CD4-positive, alpha-beta T cell treated with Interleukin-10 for 1 hour (primary cell): ENCODE measurements around the gene LSM7.

ENCODE experiments used
- DNase-seq: peaks from one replicate; pipeline ENCODE4 v3.0.0-alpha.2; 2020

Gene LSM7

GRCh38 chr19:2328401-2329148, at the start of gene LSM7, which contains the start of gene SPPL2B:
LSM7 (minus strand) TSS chr19:2328586; CDS start chr19:2328566, 20 bp downstream.
SPPL2B (plus strand) TSS chr19:2328684; CDS start chr19:2328710, 26 bp downstream.
- DNase-seq = peak; percentile 95

- DNase-seq = no peak
Measured at GRCh38 chr19:2376784-2377519, 48.6 kb upstream of the LSM7 start.

- no peak for DNase-seq
Measured at GRCh38 chr19:2375353-2376121, 47.2 kb upstream of the LSM7 start.

GRCh38 chr19:2374808-2375207, 46.4 kb upstream of the LSM7 start:
- DNase-seq = no peak

GRCh38 chr19:2372076-2372612, 43.8 kb upstream of the LSM7 start:
- no peak for DNase-seq

- DNase-seq = no peak
Measured at GRCh38 chr19:2371656-2372055, 43.3 kb upstream of the LSM7 start.

GRCh38 chr19:2365201-2365970, 37.0 kb upstream of the LSM7 start:
- DNase-seq = no peak

GRCh38 chr19:2363419-2363818, 35.0 kb upstream of the LSM7 start:
- DNase-seq = no peak

- no peak for DNase-seq
Measured at GRCh38 chr19:2362970-2363300, 34.5 kb upstream of the LSM7 start.

- DNase-seq = no peak
Measured at GRCh38 chr19:2362046-2362969, 33.9 kb upstream of the LSM7 start.

GRCh38 chr19:2361246-2362045, 33.1 kb upstream of the LSM7 start:
- DNase-seq = no peak

GRCh38 chr19:2360833-2361232, 32.4 kb upstream of the LSM7 start:
- no peak for DNase-seq

- no peak for DNase-seq
Measured at GRCh38 chr19:2359992-2360685, 31.8 kb upstream of the LSM7 start, which contains the start of gene TMPRSS9. TMPRSS9 (plus strand) TSS chr19:2360265; CDS start chr19:2389786, 29,521 bp downstream.

GRCh38 chr19:2358548-2359173, 30.3 kb upstream of the LSM7 start:
- DNase-seq = no peak

GRCh38 chr19:2357279-2358206, 29.2 kb upstream of the LSM7 start:
- no peak for DNase-seq

GRCh38 chr19:2356036-2356646, 27.8 kb upstream of the LSM7 start:
- no peak for DNase-seq

GRCh38 chr19:2355168-2356035, 27.0 kb upstream of the LSM7 start:
- no peak for DNase-seq
